Hematopoietic multipotent progenitor cell treated with erythropoietin and hydrocortisone succinate and interleukin-3 and kit ligand, for 17 days (in vitro differentiated cells): Measurements from ENCODE around the gene CHN1.

Experiments
- DNase-seq: peaks from one replicate; pipeline ENCODE4 v3.0.0-alpha.2; 2015; ENCODE audit warnings: low spot score

CHN1 gene

GRCh38 chr2:174826051-174826450 is 179.1 kb downstream of the CHN1 start:
- DNase-seq = no peak

- no peak for DNase-seq
Measured at GRCh38 chr2:174824068-174824467, 181.1 kb downstream of the CHN1 start.

GRCh38 chr2:174821628-174822027 is 183.6 kb downstream of the CHN1 start:
- no peak for DNase-seq

DNA sequence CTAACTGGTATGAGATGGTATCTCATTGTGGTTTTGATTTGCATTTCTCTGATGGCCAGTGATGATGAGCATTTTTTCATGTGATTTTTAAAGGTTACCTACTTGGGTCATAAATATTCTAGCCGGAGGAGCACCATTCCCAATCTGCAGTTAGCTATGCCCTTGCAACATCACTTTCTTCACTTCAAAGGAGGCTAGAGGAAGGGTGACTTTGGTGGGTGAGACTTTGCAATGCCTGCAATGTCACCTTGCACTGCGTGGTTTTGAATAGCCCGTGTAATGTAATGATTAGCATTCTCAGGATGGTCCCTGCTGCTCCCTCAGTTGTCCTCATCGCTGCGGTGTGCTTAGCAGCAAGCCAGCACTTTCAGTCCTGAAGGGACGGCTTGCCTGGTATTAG is 184.8 kb downstream of the CHN1 start:
- DNase-seq = no peak

DNA sequence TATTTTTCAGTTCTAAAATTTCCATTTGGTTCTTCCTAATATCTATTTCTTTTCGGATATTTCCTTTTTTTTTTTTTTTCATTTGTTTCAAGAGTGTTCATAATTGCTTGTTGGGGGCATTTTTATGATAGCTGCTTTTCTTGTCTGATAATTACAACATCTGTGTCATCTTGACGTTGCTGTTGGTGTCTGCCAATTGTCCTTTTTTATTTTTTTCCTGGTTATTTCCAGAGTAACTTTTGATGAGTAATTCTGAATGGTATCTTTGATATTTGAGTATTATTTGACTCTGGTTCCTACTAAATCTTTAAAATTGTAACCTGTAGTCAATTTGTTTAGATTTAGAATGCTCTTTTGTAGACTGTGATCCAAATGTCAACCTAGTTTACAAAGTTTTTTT is 189.7 kb downstream of the CHN1 start:
- no peak for DNase-seq

DNA sequence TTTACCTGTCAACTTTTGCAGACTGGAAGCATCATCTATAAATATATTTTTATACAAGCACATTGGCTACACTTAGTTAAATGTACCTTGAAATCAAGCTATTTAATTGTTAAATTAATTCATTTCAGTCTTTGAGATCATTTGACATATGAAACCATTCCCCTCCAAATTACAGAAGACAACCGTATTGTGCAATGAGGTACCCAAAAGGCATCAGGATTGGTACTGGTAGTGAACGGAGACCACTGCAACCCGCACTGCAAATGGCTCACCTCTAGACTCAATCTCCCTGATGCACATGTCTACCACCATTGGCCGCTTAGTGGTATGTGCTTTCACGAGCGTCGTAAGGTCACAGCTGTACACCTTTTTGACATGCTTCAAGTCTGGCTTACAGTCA is 193.1 kb downstream of the CHN1 start:
- DNase-seq = no peak

DNA sequence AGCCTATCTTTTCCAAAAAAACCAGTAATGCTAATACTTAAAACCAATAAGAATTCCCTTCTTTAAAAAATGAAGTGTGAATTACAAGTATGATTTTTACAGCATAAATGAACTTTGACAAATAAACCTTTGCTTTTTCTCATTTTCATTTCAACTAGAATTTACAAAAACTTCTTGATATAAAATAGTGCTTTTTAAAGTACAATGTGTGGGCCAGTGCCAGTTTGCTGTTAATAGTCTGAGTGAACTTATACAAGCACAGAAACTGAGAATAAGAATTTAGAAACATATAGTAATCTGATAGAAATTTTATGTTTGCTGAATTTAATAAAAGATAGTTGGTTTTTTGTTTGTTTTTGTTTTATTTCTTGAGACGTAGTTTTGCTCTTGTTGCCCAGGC is 197.2 kb downstream of the CHN1 start:
- DNase-seq = no peak

DNA sequence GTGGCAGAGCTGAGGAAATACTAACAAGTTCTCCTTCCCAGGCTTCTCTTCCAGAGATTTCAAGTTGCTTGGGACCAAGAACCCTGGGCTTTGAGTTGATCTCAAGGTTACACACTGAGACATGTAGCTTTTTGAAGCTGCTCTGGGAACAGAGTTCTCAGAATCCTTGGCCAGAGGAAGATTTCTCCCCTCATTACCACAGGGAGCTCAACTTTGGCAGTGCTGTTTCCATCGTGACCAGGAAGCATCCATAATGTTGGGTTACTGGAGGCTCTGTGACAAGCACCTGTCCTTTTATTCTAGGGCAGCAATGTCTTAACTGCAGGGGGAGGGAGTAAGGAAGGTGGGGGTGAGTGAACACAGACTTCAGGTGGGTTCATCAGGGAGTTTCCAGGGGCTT is 199.4 kb downstream of the CHN1 start:
- DNase-seq = no peak

DNA sequence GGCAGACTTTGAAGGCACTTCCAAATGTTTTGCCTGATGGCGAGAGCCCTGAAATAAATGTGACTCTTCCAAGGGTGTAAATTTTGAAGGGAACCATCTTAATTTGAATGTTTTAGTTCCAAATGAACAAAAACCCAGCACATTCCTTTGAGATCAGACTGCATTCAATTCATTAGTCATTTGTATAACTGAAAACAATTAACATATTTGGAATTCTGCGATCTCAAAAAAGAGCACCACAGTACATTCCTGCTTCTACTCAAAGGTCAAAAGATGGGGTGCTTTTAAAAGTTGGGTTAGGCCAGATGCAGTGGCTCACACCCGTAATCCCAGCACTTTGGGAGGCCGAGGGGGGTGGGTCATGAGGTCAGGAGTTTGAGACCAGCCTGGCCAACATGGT is 202.7 kb downstream of the CHN1 start:
- DNase-seq = no peak

DNA sequence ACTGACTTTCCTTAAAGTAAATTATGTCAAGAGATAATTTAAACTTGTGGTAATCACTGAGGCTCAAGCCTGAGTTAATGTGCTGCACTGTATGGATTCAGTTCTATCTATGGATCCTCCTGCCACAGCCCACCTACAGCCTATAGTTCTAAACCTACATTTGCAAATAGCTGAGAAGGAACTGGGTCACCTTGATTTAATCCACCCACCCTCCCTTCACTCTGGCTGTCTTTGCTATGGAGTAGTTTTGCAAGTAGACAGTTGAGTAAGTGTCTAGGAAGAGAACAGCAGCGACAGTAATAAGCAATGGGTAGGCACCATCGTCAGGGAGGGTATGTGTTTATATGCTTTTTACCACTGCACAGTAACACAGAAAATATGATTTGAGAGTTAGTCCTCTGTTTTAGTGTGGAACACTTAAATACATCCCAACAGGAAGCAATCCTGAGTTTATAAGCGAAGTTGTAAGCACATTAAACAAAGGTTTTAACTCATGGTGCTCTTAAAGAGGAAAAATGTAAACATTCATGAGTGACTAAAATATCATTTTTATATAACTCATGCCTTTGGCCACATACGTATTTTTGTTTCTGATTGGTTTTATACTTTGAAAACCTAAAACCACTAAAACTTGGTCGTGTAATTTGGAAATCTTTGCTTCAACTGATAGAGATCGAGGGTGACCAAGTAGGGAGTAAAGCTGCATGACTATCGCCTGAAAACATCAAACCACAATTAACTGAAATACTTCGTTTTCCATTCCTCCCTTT is 204.6 kb downstream of the CHN1 start:
- DNase-seq = no peak

GRCh38 chr2:174798801-174799200 is 206.4 kb downstream of the CHN1 start:
- DNase-seq = no peak

GRCh38 chr2:174797781-174798276 is 207.4 kb downstream of the CHN1 start:
- no peak for DNase-seq

DNA sequence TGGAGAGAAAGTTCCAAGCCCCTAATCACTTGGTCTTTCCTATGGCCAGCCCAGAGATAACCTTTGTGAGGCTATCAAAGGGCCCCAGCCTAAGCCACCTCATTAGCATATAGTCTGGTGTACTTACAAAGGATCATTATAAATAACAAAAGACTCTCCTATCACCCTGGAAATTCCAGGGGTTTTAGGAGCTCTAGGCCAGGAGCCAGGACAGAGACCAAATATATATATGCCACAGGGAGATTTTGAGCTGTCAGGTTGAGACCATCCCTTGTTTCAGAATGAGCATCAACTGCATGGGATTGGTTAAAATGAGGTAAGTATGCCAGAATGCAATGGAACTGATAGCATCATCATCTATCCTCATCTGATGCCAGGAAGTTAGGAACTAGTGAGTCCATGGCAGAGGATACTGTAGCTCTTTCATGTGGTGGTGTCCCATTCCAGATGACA is 208.8 kb downstream of the CHN1 start:
- no peak for DNase-seq

DNA sequence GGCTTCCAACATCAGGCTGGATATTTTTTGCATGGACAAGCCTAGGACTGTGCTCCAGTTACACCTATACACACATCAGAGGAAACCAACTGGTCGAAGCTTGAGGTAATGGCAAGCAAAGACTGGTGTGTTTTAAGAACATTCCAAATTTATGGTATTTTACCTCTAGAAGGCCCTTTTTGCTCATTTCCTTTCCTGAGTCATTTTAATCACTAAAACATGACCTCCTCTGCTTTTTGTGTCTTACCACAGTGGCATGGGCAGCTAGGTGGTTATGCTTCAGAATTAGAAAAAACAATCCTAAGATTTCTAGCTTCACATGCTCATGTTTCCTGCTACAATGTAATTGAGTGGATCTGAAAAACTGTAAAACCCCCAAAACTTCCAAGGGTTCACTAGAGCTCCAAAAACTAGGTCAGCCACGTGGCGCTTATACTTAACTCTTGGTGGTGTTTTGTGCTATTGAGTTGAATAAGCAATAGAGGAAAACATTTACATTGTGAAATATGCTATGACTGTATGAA is 210.3 kb downstream of the CHN1 start:
- no peak for DNase-seq

DNA sequence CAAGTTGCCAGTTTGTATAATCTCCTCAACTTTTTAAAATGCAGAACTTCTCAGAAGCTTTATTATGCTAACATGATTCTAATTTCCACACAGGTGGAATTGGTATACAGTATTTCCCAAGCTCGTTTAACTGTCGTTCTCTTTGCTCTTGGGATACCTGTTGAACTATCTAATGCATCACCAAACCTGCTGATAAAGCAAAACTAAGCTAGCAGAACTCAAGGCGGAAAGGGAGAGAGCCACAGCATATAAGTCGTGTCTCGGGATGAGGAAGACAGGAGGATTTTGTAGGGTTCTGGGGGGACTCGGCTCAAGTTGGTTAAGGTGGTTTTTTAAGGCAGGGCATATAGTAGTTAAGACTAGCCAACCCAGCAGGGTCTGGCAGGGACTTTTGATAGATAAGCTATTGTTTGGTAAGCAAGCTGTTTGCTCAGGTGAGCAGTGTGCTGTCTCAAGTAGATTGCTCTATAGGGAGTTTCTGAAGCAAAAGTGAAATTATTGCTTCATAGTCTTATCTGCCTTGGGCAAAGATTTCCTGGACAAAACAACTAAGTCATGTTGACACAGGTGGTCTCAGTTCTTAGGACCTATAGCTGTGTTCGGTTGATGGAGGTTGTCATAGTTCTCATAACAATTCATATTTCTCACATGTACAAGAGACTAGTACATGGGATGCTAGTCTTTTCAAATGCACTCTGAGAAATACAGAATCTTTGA is 212.7 kb downstream of the CHN1 start:
- no peak for DNase-seq

DNA sequence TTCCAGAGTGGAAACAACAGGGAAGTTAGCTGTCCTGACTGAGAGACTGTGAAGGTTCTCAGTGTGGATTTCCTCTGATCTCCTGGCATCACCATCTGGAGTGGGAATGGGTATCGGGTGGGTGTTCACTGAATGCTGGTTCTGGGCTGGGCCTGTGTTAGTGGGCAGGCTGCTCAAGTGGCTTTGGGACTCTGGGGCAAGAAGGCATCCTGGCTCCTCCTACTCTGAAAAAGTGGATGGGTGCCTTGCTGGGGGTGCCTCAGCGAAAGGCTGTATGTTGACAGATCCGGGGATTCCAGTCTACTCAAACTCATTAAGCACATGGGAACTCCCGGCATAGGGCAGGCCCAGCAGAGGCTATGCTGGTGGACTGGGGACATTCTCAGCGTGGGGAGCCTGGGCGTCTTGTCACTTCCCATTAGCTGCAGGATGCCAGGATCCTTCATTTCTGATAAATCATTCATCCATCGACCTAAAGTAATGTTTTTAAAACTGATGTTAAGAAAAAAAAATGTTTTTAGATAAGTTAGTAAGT is 213.4 kb downstream of the CHN1 start:
- no peak for DNase-seq

DNA sequence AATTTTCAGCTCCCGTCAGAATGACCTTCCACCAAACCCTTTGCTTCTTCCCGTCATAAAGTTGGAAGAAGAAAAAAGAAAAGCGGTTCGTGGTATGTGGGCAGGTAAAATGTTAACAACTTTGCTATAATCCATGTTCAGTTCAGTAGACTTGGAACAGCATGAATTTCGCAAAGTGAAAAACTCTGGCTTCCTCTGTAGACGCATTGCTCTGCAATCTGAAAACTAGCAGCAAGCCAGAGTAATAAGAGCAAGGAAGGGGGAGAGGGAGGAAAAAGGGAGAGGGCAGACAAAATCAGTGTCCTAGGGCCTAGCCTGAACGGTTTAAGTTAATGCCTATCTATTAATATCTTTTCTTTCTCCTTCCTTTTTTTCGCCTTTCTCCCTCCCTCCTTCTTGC is 214.2 kb downstream of the CHN1 start:
- DNase-seq = no peak

GRCh38 chr2:174789001-174789400 is 216.2 kb downstream of the CHN1 start:
- DNase-seq = no peak

GRCh38 chr2:174788291-174788929 is 216.8 kb downstream of the CHN1 start:
- DNase-seq = no peak

DNA sequence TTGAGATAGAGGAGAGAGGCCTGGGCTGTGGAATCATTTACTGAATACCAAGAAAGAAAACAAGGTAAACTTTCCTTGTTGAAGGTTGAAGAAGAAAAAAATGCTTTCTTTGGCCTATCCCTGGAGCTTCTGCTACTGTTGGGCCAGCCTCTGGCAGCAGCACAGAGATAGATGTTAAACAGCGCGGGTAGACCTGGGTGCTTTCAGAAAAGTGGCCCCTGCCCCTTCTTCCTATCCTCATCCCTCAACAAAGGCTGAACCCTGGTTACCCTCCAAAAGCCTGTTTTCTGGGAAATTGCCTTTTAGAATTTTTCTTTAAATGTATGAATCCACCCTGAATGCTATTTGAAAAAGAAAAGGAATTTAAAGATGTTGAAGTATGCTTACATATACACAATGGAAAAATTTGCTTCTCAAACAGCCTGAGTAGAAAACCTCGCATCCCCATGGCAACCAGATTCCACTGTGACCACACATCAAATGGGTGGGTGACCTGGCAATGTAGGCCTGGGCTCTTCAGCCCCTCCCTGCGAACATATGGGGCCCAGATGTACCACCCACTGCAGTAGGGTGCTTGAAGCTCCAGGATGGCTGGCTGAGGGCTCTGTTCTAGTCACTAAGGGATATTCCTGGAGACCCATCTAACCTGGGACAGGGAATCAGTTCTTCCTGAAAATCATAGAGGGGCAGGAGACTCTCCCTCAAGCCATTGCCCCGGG is 217.5 kb downstream of the CHN1 start:
- no peak for DNase-seq

DNA sequence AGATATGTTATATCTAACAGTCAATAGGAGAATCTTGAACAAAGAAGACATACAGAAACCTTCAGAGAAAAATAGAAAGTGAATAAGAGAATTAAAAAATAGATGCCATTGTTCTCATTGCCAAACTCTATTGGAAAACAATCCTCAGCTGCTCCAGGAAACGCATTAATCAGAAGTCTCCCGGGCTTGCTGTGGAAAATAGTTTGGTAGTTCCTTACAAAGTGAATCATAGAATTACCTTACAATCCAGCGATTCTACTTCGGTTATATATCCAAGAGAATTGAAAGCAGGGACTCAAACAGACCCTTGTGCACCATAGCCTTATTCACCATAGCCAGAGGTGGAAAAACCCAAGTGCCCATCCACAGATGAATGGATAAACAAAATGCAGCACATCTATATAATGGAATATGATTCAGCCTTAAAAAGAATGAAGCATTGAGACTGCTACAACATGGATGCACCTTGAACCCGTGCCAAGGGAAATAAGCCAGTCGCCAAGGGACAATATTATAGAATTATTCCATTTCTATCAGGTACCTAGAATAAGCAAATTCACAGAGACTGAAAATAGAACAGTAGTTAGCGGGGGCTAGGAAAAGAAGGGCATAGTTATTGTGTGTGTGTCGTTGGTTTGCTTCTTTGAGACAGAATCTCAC is 219.0 kb downstream of the CHN1 start:
- no peak for DNase-seq
